Smooth muscle cell of the brain vasculature (primary cell): Measurements from ENCODE around the gene NEURL3.
"Not testable (repeated sequence)": the region's sequence is repeated elsewhere in the genome, so short reads cannot be mapped to it uniquely, and the experiment has no call there.

Experiments
- DNase-seq: peaks from one replicate; pipeline ENCODE4 v3.0.0-alpha.2; 2012; ENCODE audit warnings: low read depth, low spot score

The NEURL3 gene

DNA sequence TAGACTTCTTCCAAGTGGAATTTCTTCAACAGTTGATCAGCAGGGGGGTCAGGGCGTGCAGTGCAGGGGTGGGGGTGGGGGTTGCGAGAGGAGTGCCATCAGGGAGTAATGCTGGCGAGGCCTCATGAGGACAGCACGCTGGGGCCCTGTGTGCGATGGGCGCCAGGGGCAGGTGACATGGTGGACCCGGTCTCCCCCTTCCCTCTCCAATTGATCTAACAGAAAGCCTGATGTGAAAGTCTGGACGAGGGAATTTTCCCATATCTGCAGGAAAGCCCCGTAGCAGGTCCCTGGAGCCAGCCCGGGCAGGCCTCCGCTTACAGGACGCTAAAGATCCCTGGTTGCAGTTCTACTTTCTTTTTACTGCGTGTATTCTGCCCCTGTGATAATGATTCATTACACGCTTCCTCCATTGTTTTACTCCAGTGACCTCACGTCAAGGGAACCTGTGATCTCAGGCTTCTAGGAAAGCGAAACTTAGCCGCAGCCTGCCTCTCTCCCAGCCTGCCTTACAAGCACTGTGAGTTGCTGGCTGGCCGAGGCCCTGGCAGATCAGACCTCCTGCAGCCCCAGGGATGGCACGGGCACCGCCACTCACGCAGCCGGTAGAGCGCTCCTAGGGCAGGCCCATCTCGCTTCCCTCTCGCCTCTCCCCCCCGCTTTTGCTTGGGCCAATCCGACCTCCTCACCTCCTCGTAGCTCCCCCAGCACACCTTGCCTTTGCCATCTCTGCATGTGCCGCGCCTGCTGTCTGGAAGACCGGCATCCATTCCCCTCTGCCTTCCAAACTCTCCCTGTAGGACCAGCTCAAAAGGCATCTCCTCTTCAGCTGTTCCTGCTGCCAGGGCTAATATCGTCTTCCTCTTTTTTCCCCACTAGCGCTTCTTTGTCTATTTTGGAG is 19.2 kb downstream of the NEURL3 start:
- peak; percentile 26 for DNase-seq

DNA sequence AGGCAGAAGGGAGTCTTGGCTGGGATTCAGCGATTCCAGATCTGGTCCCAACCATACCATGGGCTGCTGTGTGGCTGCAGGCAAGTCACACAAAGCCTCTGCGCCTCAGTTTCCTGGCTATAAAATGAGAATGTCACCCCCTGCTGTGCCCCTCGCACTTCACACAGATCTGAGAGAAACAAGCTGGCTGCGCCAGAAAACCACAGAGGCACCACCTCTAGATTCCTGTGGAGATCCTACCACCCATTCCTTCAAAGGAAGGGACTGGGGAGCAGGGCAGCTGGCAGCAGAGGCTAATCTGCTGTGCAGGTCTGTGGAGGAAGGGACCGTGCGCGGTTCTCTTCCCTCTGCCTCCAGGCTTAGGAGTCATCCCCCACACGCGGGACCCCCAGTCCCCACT is 19.8 kb downstream of the NEURL3 start:
- no peak for DNase-seq

DNA sequence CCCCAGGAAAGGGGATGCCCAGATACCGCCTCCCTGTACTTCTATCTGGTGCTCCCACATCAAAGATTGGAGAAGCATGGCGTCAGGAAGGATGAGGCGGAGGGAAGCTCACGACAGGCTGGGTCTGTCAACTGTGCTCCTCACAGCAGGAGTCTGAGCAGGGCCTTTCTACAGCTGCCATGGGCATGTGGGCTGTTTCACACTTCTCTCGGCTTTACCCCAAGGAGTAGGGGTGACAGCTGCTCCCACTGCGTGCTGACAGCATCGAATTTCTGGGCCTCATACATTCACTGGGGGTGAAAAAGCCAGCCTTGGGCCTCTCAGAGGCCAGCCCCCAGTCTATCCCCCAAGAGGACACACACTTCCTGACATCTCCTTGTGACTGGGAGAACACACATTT is 21.1 kb downstream of the NEURL3 start:
- DNase-seq, result no peak

DNA sequence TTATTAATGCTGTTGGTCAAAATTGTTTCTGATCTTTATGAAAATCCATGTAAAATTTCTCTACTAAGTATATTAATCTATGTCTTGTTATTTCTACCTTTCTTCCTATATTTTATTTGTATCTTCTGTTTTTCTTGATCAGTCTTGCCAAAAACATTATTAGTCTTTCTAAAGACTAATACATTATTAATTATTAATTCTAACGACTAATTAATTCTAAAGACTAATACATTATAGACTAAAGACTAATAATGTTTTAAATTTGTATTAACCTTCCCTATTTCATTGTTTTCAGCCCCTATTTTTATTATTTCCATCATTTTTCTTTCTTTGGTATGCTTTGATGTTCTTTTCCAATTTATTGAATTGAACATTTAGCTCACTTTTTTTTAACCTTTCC is 27.7 kb downstream of the NEURL3 start:
- no peak for DNase-seq

DNA sequence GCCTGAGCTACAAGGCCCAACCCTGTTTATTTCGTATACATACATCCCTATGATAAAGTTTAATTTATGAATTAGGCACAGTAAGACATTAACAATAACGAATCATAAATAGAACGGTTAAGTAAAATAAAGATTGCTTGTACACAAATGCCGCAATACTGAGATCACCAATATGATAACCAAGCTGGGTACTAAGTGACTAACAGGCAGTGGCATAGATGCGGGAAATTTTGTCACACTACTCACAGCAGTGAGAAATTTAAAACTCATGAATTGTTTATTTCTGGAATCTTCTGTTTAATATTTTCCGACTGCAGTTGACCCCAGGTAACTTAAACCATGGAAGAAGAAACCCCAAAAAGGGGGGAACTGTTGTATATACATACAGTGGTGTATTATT is 33.4 kb downstream of the NEURL3 start:
- DNase-seq, result no peak

DNA sequence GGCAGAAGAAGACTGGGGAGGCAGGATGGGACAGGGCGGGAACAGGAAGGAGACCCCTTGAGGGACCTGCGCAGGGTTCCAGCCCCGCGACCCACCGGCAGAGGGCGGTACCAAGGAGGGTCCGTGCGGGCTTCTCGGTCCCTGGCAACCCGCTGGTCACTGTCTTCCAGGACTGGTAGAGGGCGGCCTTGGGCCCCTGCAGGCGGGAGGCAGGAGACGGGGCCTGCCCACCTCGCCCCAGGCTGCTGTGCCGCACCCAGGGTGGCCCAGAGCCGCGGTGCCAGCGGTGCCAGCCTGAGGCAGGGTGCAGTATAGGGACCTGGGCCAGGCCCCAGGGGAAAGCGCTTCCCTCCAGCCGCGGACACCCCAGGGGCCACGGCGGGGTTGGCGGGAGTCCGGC is 34.5 kb downstream of the NEURL3 start:
- no peak for DNase-seq

DNA sequence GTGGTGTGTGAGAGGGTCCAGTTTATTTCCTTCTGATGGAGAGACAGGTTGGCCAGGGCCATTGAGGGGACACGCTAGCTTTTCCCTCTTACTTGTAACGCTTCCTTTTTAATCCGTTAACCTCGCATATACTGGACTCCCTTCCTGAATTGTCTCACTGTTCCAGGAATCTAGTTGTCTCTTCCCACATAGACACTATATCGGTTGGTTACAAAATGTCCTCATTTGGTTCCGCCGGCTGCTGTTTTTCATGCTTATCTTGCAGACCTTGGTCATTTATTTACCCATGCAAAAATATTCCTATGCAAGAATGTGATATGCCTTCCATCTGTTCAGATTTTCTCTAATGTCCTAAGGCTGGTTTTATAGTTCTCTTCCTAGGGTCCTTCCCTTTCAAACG is 35.0 kb downstream of the NEURL3 start:
- no peak for DNase-seq

DNA sequence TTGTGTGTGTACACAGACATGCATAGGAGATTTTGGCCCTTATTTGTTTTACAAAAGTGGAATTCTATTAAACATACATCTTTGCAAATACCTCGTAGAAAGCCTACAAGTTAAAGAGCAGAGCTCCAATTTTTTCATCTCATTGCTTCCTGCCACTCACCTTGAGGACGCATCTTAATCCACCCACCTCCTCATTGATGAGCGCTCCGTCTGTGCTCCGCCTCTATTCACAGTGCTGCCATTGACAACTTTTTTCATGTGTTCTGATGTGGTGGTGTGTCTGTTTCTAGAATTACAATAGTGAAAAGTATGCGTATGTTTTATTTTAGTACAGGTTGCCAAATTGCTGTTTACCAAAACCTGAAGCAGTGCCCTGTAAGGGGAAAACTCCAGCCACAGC is 36.3 kb downstream of the NEURL3 start:
- DNase-seq, result no peak

DNA sequence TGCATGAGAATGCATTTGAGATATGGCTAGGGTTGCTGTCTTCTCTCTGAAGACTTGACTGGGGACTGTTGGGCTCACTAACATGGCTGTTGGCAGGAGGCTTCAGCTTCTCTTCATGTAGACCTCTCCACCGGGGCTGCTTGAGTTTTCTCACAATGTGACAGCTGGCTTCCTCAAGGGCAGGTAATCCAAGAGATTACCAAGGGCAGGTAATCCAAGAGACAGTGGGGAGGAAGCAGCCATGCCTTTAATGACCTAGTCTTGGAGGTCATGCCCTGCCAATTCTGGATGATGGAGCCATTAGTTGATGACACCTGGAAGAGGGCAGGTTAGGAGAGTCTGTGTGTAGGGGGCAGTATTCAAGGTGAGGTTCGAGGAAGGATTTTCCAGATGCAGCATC is 40.5 kb downstream of the NEURL3 start:
- DNase-seq, result no peak

DNA sequence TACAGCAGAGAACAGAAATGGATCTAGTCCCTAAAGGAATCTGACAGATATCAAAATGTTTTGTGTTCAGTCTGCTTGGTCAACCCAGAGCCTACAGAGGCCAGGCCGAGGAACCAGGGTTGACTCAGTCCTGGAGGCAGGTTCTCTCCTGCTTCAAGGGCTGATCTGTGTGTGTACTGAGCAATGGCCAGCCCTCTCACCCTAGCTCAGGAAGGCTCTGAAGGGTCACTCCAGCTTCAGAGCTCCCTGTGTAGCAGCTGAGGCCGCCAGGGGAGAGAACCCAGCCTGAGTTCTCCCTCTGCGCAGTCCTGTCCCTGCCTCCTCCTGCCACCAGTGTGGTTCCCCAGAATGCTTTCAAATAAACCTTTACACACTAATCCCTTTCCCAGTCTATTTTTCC is 41.1 kb downstream of the NEURL3 start:
- no peak for DNase-seq

DNA sequence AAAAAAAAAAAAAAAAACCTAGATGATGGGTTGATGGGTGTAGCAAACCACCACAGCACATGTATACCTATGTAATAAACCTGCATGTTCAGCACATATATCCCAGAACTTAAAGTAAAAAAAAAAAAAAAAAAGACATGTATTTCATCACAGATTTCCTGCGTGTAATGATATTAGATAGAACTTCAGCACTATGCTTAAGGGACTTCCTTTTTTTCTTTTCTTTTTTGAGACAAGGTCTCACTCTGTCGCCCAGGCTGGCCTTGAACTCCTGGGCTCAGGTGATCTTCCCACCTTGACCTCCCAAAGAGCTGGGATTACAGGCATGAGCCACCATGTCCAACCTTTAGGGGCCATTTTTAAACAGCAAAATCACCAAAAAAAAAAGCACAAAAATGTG is 42.0 kb downstream of the NEURL3 start:
- no peak for DNase-seq

DNA sequence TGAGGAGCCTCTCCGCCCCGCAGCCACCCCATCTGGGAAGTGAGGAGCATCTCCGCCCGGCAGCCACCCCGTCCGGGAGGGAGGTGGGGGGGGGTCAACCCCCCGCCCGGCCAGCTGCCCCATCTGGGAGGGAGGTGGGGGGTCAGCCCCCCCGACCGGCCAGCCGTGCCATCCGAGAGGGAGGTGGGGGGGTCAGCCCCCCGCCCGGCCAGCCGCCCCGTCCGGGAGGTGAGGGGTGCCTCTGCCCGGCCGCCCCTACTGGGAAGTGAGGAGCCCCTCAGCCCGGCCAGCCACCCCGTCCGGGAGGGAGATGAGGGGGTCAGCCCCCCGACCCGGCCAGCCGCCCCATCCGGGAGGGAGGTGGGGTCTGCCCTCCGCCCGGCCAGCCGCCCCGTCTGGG is 43.5 kb downstream of the NEURL3 start:
- not testable (repeated sequence) for DNase-seq

DNA sequence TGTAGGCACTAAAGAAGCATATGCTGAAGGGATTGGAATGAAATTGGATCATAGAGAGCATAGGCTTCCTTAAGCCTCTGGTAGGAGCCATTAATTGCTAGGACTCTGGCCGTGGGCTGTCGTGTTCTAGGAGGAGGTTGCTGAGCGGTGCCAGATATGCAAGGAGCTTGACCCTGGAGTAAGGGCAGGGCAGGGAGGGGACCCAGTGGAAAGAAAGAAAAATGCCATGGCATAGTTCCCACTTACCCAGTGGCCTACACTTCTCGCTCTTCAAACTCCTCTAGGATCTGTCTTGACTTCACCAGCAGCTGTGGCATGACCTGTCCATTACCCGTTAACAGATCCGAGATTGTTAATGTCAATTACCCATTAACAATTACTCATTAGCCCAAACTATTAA is 53.1 kb downstream of the NEURL3 start:
- no peak for DNase-seq

DNA sequence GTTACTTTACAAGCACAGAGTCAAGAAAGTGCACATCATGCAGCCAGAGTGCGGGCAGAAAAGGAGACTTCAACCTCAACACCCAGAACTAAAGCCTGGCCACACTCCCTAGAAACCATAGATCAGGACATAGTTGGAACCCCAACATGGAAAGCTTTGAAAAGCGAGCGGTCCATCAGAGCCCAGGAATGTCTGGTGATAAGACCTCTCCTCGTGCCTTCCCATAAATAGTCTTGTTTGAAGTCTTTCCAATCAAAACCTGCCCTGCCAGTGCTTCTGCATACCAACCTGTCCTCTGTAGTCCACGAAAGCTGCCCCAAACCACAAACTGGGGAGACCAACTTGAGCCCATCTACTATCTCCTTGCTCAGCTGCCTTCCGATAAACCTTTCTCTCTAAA is 55.5 kb downstream of the NEURL3 start:
- no peak for DNase-seq

DNA sequence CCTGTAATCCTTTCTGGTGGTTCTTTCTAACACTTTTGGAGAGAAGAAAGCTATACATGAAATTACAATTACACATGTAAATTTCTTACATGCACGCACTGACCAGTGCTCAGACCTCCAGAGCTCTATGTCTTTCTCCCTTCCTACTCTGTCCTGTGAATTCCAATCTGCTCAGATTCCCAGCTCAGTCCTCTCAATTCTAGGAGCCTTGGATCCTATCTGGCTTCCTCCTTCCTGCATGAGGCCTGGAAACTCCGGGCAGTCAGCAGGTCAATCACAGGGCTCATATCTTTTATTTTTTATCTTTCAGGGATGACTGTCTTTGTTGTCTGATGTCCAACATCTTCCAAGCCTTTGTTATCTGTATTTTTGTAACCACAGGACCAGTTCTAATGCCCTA is 56.0 kb downstream of the NEURL3 start:
- DNase-seq, result no peak

DNA sequence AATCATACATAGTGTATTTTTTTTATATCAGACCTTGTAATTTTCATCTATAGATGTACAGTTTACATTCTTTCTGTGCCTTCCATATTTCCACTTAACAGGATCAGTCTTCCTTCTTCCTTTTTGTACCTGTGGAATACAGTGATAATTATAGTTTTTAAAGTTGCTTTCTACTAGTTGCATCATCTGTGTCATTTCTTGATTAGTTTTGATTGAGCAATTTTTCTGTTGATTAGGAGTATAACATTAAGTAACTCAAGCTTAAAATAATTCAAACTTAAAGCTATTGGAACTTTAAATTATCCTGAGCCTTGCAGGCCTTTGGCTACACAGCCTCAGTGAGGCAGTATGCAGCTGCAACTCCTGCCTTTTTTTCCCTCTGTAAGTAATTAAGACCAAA is 57.4 kb downstream of the NEURL3 start:
- no peak for DNase-seq
